Measurements from ENCODE around the gene THRA.
A peak's percentile ranks its signal among the peaks of the same experiment; 100 is the strongest.

Gene THRA

GRCh38 chr17:40087049-40087794 is 24.5 kb downstream of the THRA start:
- DNase-seq, result no peak

- no peak for DNase-seq
Measured at GRCh38 chr17:40087903-40088718, 25.3 kb downstream of the THRA start.

GRCh38 chr17:40089077-40089895 is 26.5 kb downstream of the THRA start:
- no peak for DNase-seq

GRCh38 chr17:40090237-40091119 is 27.7 kb downstream of the THRA start:
- DNase-seq, result no peak

GRCh38 chr17:40091691-40092397 is 29.1 kb downstream of the THRA start:
- DNase-seq, result no peak

GRCh38 chr17:40092581-40092980 is 29.8 kb downstream of the THRA start:
- no peak for DNase-seq

- no peak for DNase-seq
Measured at GRCh38 chr17:40093005-40093579, 30.3 kb downstream of the THRA start.

GRCh38 chr17:40093580-40094201 is 30.9 kb downstream of the THRA start:
- no peak for DNase-seq

- DNase-seq, result no peak
Measured at GRCh38 chr17:40094874-40095273, 32.1 kb downstream of the THRA start.

- no peak for DNase-seq
Measured at GRCh38 chr17:40095351-40095943, 32.7 kb downstream of the THRA start.

GRCh38 chr17:40095944-40096791 is 33.4 kb downstream of the THRA start:
- DNase-seq, result peak; percentile 89

- DNase-seq, result no peak
Measured at GRCh38 chr17:40097087-40097486, 34.3 kb downstream of the THRA start.

- no peak for DNase-seq
Measured at GRCh38 chr17:40097931-40098845, 35.4 kb downstream of the THRA start.

- peak; percentile 100 for DNase-seq
Measured at GRCh38 chr17:40098846-40099618, 36.3 kb downstream of the THRA start.

- DNase-seq, result no peak
Measured at GRCh38 chr17:40099619-40100418, 37.1 kb downstream of the THRA start.

- no peak for DNase-seq
Measured at GRCh38 chr17:40100419-40100668, 37.6 kb downstream of the THRA start, which contains the start of gene NR1D1. Gene NR1D1, minus strand, starts transcription at chr17:40100589. Its CDS starts 495 bp downstream, at chr17:40100094.

Data from stimulated activated CD4-positive, alpha-beta T cell treated with anti-CD3 and anti-CD28 coated beads, Interleukin-1b, Interleukin-23, amount 100 ng/mL, for 48 hours (primary cell).